WTC11 (cell line): Measurements from ENCODE around the gene ENO3. TPM values are rescaled to one million over a fixed set of nuclear protein-coding genes. Genes with fewer than 3 reads are reported as not detected.

Experiments
- ATAC-seq: fragments of 200-7000 bp; cut with Tn5 transposase; 2 replicates; pipeline ENCODE4 v1.10.0; 2021; ENCODE audit warnings: mild to moderate bottlenecking, moderate library complexity
- CTCF ChIA-PET: fragments of 300-600 bp; sonication (Branson Sonifier 250); formaldehyde crosslinking; loops from one replicate; lab custom pipeline; 2021; ENCODE audit warnings: antibody characterized with exemption; lab: Charles Lee
- POLR2A ChIA-PET: fragments of 350-600 bp; sonication (Branson Sonifier 250); formaldehyde crosslinking; loops from one replicate; lab custom pipeline; 2021; ENCODE audit warnings: antibody characterized with exemption; lab: Charles Lee
- DNase-seq: peaks from one replicate; pipeline ENCODE4 v3.0.0; 2021; ENCODE audit warnings: low spot score
- H3K27ac Mint-ChIP-seq: 2 replicates; pipeline ENCODE4 v1.8.0; 2021; ENCODE audit warnings: mixed read lengths
- H3K27me3 Mint-ChIP-seq: 2 replicates; pipeline ENCODE4 v1.8.0; 2021; ENCODE audit warnings: low read depth, mild to moderate bottlenecking, moderate library complexity, mixed read lengths
- H3K36me3 Mint-ChIP-seq: 2 replicates; pipeline ENCODE4 v1.8.0; 2021; ENCODE audit warnings: mixed read lengths
- H3K4me1 Mint-ChIP-seq: 2 replicates; pipeline ENCODE4 v1.8.0; 2022; ENCODE audit warnings: mixed read lengths
- H3K4me3 Mint-ChIP-seq: 2 replicates; pipeline ENCODE4 v1.8.0; 2021; ENCODE audit warnings: mild to moderate bottlenecking, moderate library complexity, mixed read lengths
- H3K9me3 Mint-ChIP-seq: 2 replicates; pipeline ENCODE4 v1.8.0; 2021; ENCODE audit warnings: mixed read lengths
- ARID4B ChIP-seq: sonication (generic); formaldehyde crosslinking; IDR thresholded peaks from 2 replicates; pipeline ENCODE4 v1.8.0; 2023; ENCODE audit warnings: missing genetic modification reagents, mild to moderate bottlenecking, borderline replicate concordance
- EMX1 ChIP-seq: fragments of 250-450 bp; sonication (Bioruptor Pico); IDR thresholded peaks from 2 replicates; pipeline ENCODE4 v1.8.0; 2021; ENCODE audit warnings: mild to moderate bottlenecking
- ESRRA ChIP-seq: sonication (generic); formaldehyde crosslinking; IDR thresholded peaks from 2 replicates; pipeline ENCODE4 v1.8.1; 2022; ENCODE audit warnings: mild to moderate bottlenecking, missing genetic modification reagents, borderline replicate concordance
- FOXJ3 ChIP-seq: sonication (generic); formaldehyde crosslinking; IDR thresholded peaks from 2 replicates; pipeline ENCODE4 v1.9.0; 2021; ENCODE audit warnings: missing genetic modification reagents, mild to moderate bottlenecking, borderline replicate concordance
- FOXP4 ChIP-seq: sonication (generic); formaldehyde crosslinking; IDR thresholded peaks from 2 replicates; pipeline ENCODE4 v1.8.0; 2022; ENCODE audit warnings: mild to moderate bottlenecking, missing genetic modification reagents
- GRHL2 ChIP-seq: fragments of 250-450 bp; sonication (Bioruptor Pico); IDR thresholded peaks from 2 replicates; pipeline ENCODE4 v1.8.0; 2022; ENCODE audit warnings: mild to moderate bottlenecking, moderate library complexity; ENCODE audit not compliant: insufficient replicate concordance, severe bottlenecking
- JUN ChIP-seq: sonication (generic); formaldehyde crosslinking; IDR thresholded peaks from 2 replicates; pipeline ENCODE4 v1.8.0; 2023; ENCODE audit warnings: mild to moderate bottlenecking, missing genetic modification reagents
- KAT7 ChIP-seq: sonication (generic); formaldehyde crosslinking; IDR thresholded peaks from 2 replicates; pipeline ENCODE4 v1.8.1; 2023; ENCODE audit warnings: missing genetic modification reagents, mild to moderate bottlenecking, borderline replicate concordance
- MYBL2 ChIP-seq: sonication (generic); formaldehyde crosslinking; IDR thresholded peaks from 2 replicates; pipeline ENCODE4 v1.8.1; 2023; ENCODE audit warnings: mild to moderate bottlenecking, moderate library complexity, missing genetic modification reagents
- NFYB ChIP-seq: sonication (generic); formaldehyde crosslinking; conservative IDR thresholded peaks from 2 replicates; pipeline ENCODE4 v1.8.0; 2022; ENCODE audit warnings: low read depth, missing genetic modification reagents
- PRRX2 ChIP-seq: fragments of 250-450 bp; sonication (Bioruptor Pico); IDR thresholded peaks from 2 replicates; pipeline ENCODE4 v1.8.0; 2021; ENCODE audit warnings: mild to moderate bottlenecking
- SMAD4 ChIP-seq: sonication (generic); formaldehyde crosslinking; IDR thresholded peaks from 2 replicates; pipeline ENCODE4 v1.8.0; 2022; ENCODE audit warnings: mild to moderate bottlenecking, missing genetic modification reagents
- SOX15 ChIP-seq: fragments of 250-450 bp; sonication (Bioruptor Pico); IDR thresholded peaks from 2 replicates; pipeline ENCODE4 v1.9.0; 2021; ENCODE audit warnings: mild to moderate bottlenecking
- SP1 ChIP-seq: sonication (generic); formaldehyde crosslinking; conservative IDR thresholded peaks from 2 replicates; pipeline ENCODE4 v1.8.1; 2022; ENCODE audit warnings: missing genetic modification reagents
- TCF7 ChIP-seq: sonication (generic); formaldehyde crosslinking; IDR thresholded peaks from 2 replicates; pipeline ENCODE4 v1.8.0; 2022; ENCODE audit warnings: mild to moderate bottlenecking, low read depth, missing genetic modification reagents, moderate library complexity
- TEAD1 ChIP-seq: sonication (generic); formaldehyde crosslinking; IDR thresholded peaks from 2 replicates; pipeline ENCODE4 v1.8.0; 2022; ENCODE audit warnings: mild to moderate bottlenecking, missing genetic modification reagents
- ZMAT4 ChIP-seq: fragments of 250-450 bp; sonication (Bioruptor Pico); IDR thresholded peaks from 2 replicates; pipeline ENCODE4 v1.9.0; 2021; ENCODE audit warnings: mild to moderate bottlenecking
- ZNF138 ChIP-seq: sonication (generic); formaldehyde crosslinking; conservative IDR thresholded peaks from 2 replicates; pipeline ENCODE4 v1.8.1; 2022; ENCODE audit warnings: mild to moderate bottlenecking, moderate library complexity, missing genetic modification reagents
- ZNF219 ChIP-seq: sonication (generic); formaldehyde crosslinking; IDR thresholded peaks from 2 replicates; pipeline ENCODE4 v1.8.0; 2023; ENCODE audit warnings: missing genetic modification reagents, mild to moderate bottlenecking, borderline replicate concordance
- ZNF317 ChIP-seq: sonication (generic); formaldehyde crosslinking; IDR thresholded peaks from 2 replicates; pipeline ENCODE4 v1.8.1; 2023; ENCODE audit warnings: low read depth, mild to moderate bottlenecking, moderate library complexity, missing genetic modification reagents, borderline replicate concordance
- ZNF396 ChIP-seq: fragments of 250-450 bp; sonication (Bioruptor Pico); IDR thresholded peaks from 2 replicates; pipeline ENCODE4 v1.8.0; 2021; ENCODE audit warnings: mild to moderate bottlenecking, moderate library complexity, borderline replicate concordance
- total RNA-seq: library from RNA; stranded (reverse); gene quantifications from 3 replicates; pipeline ENCODE4 v1.2.3, GENCODE V29; 2021
- TF ChIP-seq, protein P1 (sequence below): sonication (generic); formaldehyde crosslinking; IDR thresholded peaks from 2 replicates; pipeline ENCODE4 v1.8.1; 2023; ENCODE audit warnings: mild to moderate bottlenecking, missing genetic modification reagents, moderate library complexity
- TF ChIP-seq, protein P2 (sequence below): sonication (generic); formaldehyde crosslinking; IDR thresholded peaks from 2 replicates; pipeline ENCODE4 v1.8.0; 2022; ENCODE audit warnings: mild to moderate bottlenecking, missing genetic modification reagents
- TF ChIP-seq, protein P3 (sequence below): sonication (generic); formaldehyde crosslinking; IDR thresholded peaks from 2 replicates; pipeline ENCODE4 v1.8.1; 2022; ENCODE audit warnings: low read depth, mild to moderate bottlenecking, moderate library complexity, missing genetic modification reagents, borderline replicate concordance

ENO3 gene
- total RNA-seq, 1 experiment from 2014 or later, result 30.9 TPM

- peak; percentile 78 for DNase-seq
- TF ChIP-seq NFYB (no peak), TEAD1 (CRISPR knock-in tag) (0 out of 2 replicates have a peak, but pooled peaks have one; percentile 7)
- CTCF ChIA-PET, result interaction anchor here (0.6 to 5.4 kb wide), 4 partner anchors 9 to 40 kb away, joined by 3 to 27 read pairs (median 10); partner anchors contain the start of genes RNF167 and SLC25A11
- peaks cover 27% of the 10 kb centered on the region for H3K36me3 Mint-ChIP-seq
- no peaks in the 10 kb centered on the region for H3K27me3 Mint-ChIP-seq
- H3K4me1 Mint-ChIP-seq, result peaks cover 47% of the 10 kb centered on the region
- peak overlapping the region; percentile 82; the same call in 1 of the 2 replicates for H3K27ac Mint-ChIP-seq
- no peaks in the 10 kb centered on the region for H3K9me3 Mint-ChIP-seq
- H3K4me3 Mint-ChIP-seq, result peak overlapping the region; percentile 91
- peak; percentile 40 for ATAC-seq
- POLR2A ChIA-PET, result interaction anchor here (1.0 to 3.5 kb wide), 3 partner anchors 9 to 40 kb away, joined by 6 to 45 read pairs (median 18); partner anchors contain the start of genes RNF167, SLC25A11 and SPAG7
Measured at GRCh38 chr17:4948931-4949320, 2.0 kb upstream of the ENO3 start.

DNA sequence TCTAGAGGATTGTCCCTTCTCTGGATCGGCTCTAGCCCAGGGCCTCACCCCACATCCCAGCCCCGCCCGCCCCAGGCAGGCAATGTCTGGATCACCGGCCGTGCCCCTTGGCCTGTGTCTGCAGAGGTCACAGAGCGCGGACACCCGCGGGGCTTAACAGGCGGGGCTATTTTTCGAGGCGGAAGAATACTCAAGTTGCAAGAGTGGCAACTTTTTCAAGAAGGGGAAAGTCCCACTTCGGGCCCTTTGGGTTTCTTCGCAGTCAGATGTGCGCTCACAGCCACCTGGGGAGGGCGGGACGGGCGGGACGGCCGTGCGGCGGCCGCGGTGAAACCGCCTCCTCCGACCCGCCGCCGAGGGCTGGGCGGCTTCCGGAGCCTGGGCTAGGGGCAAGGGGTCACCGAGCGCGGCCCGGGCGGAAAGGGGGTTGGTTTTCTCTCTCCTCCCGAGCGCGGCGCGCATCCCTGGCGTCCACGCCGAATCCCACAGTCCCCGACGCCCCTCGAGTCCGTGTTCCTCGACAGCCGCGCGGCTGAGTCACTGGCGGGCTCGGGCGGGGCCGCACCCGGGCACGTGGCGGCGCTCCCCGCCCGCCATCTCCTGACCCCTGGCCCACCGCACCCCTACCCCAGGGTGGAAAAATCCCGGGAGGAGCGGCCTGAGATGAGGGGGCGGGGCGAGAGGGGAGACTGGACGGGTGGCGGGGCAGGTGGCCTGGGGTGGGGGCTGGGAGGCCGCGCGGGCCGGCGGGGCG is 1.4 kb upstream of the ENO3 start:
- peaks cover 24% of the 10 kb centered on the region for H3K36me3 Mint-ChIP-seq
- POLR2A ChIA-PET, result interaction anchor here (0.9 to 3.5 kb wide), 6 partner anchors 9 to 50 kb away, joined by 5 to 45 read pairs (median 12); partner anchors contain the start of genes C17orf107, RNF167, SLC25A11 and SPAG7
- no peaks in the 10 kb centered on the region for H3K9me3 Mint-ChIP-seq
- CTCF ChIA-PET, result interaction anchor here (1.0 to 5.4 kb wide), 6 partner anchors 10 to 40 kb away, joined by 3 to 27 read pairs (median 14); partner anchors contain the start of genes RNF167, SLC25A11 and SPAG7
- ATAC-seq, result peak; percentile 17
- peak overlapping the region; percentile 91 for H3K4me3 Mint-ChIP-seq
- peak; percentile 74 for DNase-seq
- H3K27me3 Mint-ChIP-seq, result no peaks in the 10 kb centered on the region
- peaks cover 48% of the 10 kb centered on the region for H3K4me1 Mint-ChIP-seq
- peak overlapping the region; percentile 82; the same call in 1 of the 2 replicates for H3K27ac Mint-ChIP-seq
- no peak; the same call in 1 of the 2 replicates for TF ChIP-seq ZNF219
- TF ChIP-seq JUN (CRISPR knock-in tag), result no peak
- TF ChIP-seq ZNF138 (CRISPR knock-in tag), result no peak
- no peak; the same call in 1 of the 2 replicates for TF ChIP-seq ESRRA (CRISPR knock-in tag)
- 0 out of 2 replicates have a peak, but pooled peaks have one; percentile 30 for TF ChIP-seq TCF7
- no peak for TF ChIP-seq ZNF317 (CRISPR knock-in tag)
- no peak for TF ChIP-seq FOXJ3 (CRISPR knock-in tag)
- TF ChIP-seq, protein P1, sequence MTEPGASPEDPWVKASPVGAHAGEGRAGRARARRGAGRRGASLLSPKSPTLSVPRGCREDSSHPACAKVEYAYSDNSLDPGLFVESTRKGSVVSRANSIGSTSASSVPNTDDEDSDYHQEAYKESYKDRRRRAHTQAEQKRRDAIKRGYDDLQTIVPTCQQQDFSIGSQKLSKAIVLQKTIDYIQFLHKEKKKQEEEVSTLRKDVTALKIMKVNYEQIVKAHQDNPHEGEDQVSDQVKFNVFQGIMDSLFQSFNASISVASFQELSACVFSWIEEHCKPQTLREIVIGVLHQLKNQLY (CRISPR knock-in tag), result no peak
- 0 out of 2 replicates have a peak, but pooled peaks have one; percentile 13 for TF ChIP-seq EMX1 (CRISPR knock-in tag)
- TF ChIP-seq, protein P2, sequence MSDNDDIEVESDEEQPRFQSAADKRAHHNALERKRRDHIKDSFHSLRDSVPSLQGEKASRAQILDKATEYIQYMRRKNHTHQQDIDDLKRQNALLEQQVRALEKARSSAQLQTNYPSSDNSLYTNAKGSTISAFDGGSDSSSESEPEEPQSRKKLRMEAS (CRISPR knock-in tag), result peak; percentile 88; the same call in 1 of the 2 replicates
- TF ChIP-seq MYBL2 (CRISPR knock-in tag), result no peak
- TF ChIP-seq, protein P3, sequence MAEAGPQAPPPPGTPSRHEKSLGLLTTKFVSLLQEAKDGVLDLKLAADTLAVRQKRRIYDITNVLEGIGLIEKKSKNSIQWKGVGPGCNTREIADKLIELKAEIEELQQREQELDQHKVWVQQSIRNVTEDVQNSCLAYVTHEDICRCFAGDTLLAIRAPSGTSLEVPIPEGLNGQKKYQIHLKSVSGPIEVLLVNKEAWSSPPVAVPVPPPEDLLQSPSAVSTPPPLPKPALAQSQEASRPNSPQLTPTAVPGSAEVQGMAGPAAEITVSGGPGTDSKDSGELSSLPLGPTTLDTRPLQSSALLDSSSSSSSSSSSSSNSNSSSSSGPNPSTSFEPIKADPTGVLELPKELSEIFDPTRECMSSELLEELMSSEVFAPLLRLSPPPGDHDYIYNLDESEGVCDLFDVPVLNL (CRISPR knock-in tag), result no peak
- TF ChIP-seq KAT7 (CRISPR knock-in tag), result 0 out of 2 replicates have a peak, but pooled peaks have one; percentile 55
- TF ChIP-seq ZNF396 (CRISPR knock-in tag), result no peak
- TF ChIP-seq FOXP4 (CRISPR knock-in tag), result peak; percentile 49; the same call in 1 of the 2 replicates
- TF ChIP-seq SOX15 (CRISPR knock-in tag), result no peak
- peak; percentile 30; the same call in 1 of the 2 replicates for TF ChIP-seq ARID4B (CRISPR knock-in tag)
- TF ChIP-seq PRRX2 (CRISPR knock-in tag), result no peak
- no peak for TF ChIP-seq ZMAT4 (CRISPR knock-in tag)
- peak; percentile 50 for TF ChIP-seq SP1 (CRISPR knock-in tag)
- TF ChIP-seq GRHL2 (CRISPR knock-in tag), result no peak
- TF ChIP-seq SMAD4, result no peak
